Ascending aorta (tissue), 2 donors: ENCODE results near the gene CIB4. TPM values are rescaled to one million over a fixed set of nuclear protein-coding genes. Genes with fewer than 3 reads are reported as not detected.
"Not testable (repeated sequence)": the region's sequence is repeated elsewhere in the genome, so short reads cannot be mapped to it uniquely, and the experiment has no call there.

ENCODE experiments used
- DNase-seq, 2 donors: peaks; one replicate each; pipeline ENCODE4 v3.0.0-alpha.2; 2019; ENCODE audit warnings: low spot score in 2 of 2
- H3K27ac ChIP-seq, 2 donors: fragments of 200-600 bp; sonication (generic); one replicate each; pipeline ENCODE4 v1.5.1; 2016 to 2017; ENCODE audit warnings: mild to moderate bottlenecking in 1 of 2
- H3K27me3 ChIP-seq: fragments of 200-600 bp; sonication (generic); one replicate; pipeline ENCODE4 v1.5.1; 2017
- H3K36me3 ChIP-seq, 2 donors: fragments of 200-600 bp; sonication (generic); one replicate each; pipeline ENCODE4 v1.5.1; 2016
- H3K4me1 ChIP-seq, 2 donors: fragments of 200-600 bp; sonication (generic); one replicate each; pipeline ENCODE4 v1.5.1; 2016 to 2017; ENCODE audit warnings: mild to moderate bottlenecking in 1 of 2
- H3K4me3 ChIP-seq, 2 donors: fragments of 200-600 bp; sonication (generic); one replicate each; pipeline ENCODE4 v1.5.1; 2016 to 2017; ENCODE audit warnings: mild to moderate bottlenecking in 1 of 2
- H3K9me3 ChIP-seq, 2 donors: fragments of 200-600 bp; sonication (generic); one replicate each; pipeline ENCODE4 v1.5.1; 2016
- CTCF ChIP-seq, 3 experiments: fragments of 200-600 bp in 2 of 3; fragments of 450-650 bp in 1 of 3; sonication (generic) in 2 of 3; IDR thresholded peaks; one replicate each; pipeline ENCODE4 v1.5.1; 2016 to 2019; ENCODE audit warnings: antibody characterized with exemption in 3 of 3, mild to moderate bottlenecking in 1 of 3, moderate library complexity in 1 of 3
- intact Hi-C: fragments of 100-400 bp; cut with DNase I; formaldehyde crosslinking; loops from one replicate; pipeline ENCODE4 v1.15.1; 2023
- total RNA-seq: library from RNA; depleted of rRNA; stranded (reverse); fragments of >200 nt; gene quantifications from one replicate; pipeline ENCODE4 v1.1.0, GENCODE V29; 2016

Gene CIB4
- total RNA-seq, 1 donor from 2014 or later, result not detected

DNA sequence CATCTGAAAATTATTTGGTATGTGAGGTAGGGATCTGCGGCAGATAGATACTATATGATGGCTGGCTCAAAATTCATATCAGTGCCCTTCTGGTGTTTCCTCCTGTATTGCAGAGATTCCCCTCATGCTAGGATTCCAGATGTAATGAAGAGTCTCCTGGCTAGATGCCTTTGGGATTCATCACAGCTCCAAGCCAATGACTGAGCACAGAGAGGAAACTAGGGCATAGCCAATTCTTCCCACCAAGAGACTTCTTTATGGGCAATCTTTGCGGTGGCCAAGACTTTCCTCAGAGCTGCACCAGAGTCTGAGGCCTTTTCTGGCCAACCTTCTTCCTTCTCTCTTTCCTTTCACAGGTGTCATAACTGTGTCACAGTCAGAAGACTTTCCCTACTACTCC is 25.5 kb upstream of the CIB4 start:
- no peaks in the 10 kb centered on the region for H3K4me1 ChIP-seq
- DNase-seq, result no peak
- H3K9me3 ChIP-seq, result peaks cover 0 to 3% of the 10 kb centered on the region in 2 donors
- H3K27me3 ChIP-seq, result no peaks in the 10 kb centered on the region
- H3K4me3 ChIP-seq, result no peak overlapping the region
- intact Hi-C loops, result no loop called here
- no peak overlapping the region for H3K27ac ChIP-seq
- TF ChIP-seq CTCF (IDR thresholded peaks at IDR 0.05), result no peak
- H3K36me3 ChIP-seq, result no peaks in the 10 kb centered on the region

DNA sequence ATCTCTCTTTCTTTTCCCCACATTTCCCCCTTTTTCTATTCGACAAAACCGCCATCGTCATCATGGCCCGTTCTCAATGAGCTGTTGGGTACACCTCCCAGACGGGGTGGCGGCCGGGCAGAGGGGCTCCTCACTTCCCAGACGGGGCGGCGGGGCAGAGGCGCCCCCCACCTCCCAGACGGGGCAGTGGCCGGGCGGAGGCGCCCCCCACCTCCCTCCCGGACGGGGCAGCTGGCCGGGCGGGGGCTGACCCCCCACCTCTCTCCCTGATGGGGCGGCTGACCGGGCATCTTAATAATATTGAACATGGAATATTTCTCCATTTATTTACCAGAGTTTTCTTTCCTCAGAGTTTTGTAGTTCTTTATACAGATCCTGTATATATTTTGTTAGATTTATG is 24.1 kb upstream of the CIB4 start:
- DNase-seq, intact Hi-C loops, H3K9me3 ChIP-seq, H3K4me1 ChIP-seq, H3K36me3 ChIP-seq, H3K27me3 ChIP-seq, H3K4me3 ChIP-seq, H3K27ac ChIP-seq: not testable (repeated sequence)

DNA sequence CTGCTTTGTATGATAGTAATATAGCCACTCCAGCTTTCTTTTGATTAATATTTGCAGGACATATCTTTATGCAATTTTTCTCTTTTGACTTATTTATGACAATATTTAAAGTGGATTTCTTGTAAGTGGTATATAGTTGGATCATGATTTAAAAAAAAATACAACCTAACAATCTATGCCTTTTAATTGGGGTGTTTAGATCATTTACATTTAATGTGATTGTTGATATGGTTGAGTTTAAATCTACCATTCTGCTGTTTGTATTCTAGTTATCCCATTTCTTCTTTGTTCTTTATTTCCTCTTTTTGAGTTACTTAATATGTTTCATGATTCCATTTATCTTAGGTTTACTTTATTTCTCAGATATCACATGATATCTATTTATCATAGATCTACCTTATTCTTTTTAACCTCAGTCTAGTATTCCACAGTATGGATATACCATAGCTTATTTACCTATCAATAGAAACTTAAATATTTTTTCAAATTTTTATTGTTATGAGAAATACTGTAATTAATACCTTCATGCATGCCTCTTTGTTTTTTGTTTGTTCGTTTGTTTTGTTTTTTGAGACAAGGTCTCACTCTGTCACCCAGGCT is 19.3 kb upstream of the CIB4 start:
- intact Hi-C loops, result no loop called here
- Histone ChIP-seq H3K4me1 (no peaks in the 10 kb centered on the region), H3K9me3 (peaks cover 0 to 7% of the 10 kb centered on the region in 2 donors), H3K36me3 (no peaks in the 10 kb centered on the region), H3K27me3 (no peaks in the 10 kb centered on the region), H3K27ac (no peak overlapping the region), H3K4me3 (no peak overlapping the region)
- no peak for TF ChIP-seq CTCF (IDR thresholded peaks at IDR 0.05)
- no peak for DNase-seq

- intact Hi-C loops, result no loop called here
- Histone ChIP-seq H3K9me3 (peaks cover 0 to 7% of the 10 kb centered on the region in 2 donors), H3K36me3 (no peaks in the 10 kb centered on the region), H3K27ac (no peak overlapping the region), H3K27me3 (no peaks in the 10 kb centered on the region), H3K4me3 (no peak overlapping the region), H3K4me1 (no peaks in the 10 kb centered on the region)
- peak in 1 of 2 donors; percentile 5 for DNase-seq
- TF ChIP-seq CTCF (IDR thresholded peaks at IDR 0.05), result no peak
Measured at GRCh38 chr2:26658691-26659346, 17.7 kb upstream of the CIB4 start.

DNA sequence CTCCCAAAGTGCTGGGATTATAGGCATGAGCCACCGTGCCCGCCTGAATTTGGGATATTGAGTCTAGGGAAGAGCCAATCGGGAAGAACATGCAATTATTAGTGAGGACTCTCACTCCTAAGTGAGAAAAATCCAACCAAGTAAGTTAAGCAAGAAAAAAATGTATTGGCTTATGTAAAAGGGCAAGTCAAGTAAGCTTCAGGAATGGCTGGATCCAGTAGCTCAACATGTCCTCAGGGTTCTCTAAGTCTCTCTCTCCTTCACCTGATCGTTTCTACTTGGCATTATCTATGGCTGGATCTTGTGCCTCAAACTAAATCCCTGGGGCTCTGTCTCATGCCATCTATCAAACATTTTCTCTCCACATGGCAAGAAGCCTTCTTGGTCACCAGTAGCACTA is 16.1 kb upstream of the CIB4 start:
- H3K9me3 ChIP-seq, result peaks cover 0 to 7% of the 10 kb centered on the region in 2 donors
- no peak overlapping the region for H3K27ac ChIP-seq
- no peaks in the 10 kb centered on the region for H3K36me3 ChIP-seq
- H3K4me1 ChIP-seq, result no peaks in the 10 kb centered on the region
- intact Hi-C loops, result no loop called here
- no peak for TF ChIP-seq CTCF (IDR thresholded peaks at IDR 0.05)
- H3K27me3 ChIP-seq, result no peaks in the 10 kb centered on the region
- no peak overlapping the region for H3K4me3 ChIP-seq
- DNase-seq, result peak in 1 of 2 donors; percentile 9

GRCh38 chr2:26655611-26656195 is 14.5 kb upstream of the CIB4 start:
- no peak overlapping the region for H3K4me3 ChIP-seq
- intact Hi-C loops, result no loop called here
- H3K4me1 ChIP-seq, result no peaks in the 10 kb centered on the region
- H3K27me3 ChIP-seq, result no peaks in the 10 kb centered on the region
- peak in 1 of 2 donors; percentile 2 for DNase-seq
- H3K36me3 ChIP-seq, result no peaks in the 10 kb centered on the region
- H3K27ac ChIP-seq, result no peak overlapping the region
- TF ChIP-seq CTCF (IDR thresholded peaks at IDR 0.05), result no peak
- peaks cover 0 to 7% of the 10 kb centered on the region in 2 donors for H3K9me3 ChIP-seq

- H3K36me3 ChIP-seq, H3K4me1 ChIP-seq, intact Hi-C loops, H3K9me3 ChIP-seq, H3K27ac ChIP-seq, H3K27me3 ChIP-seq, DNase-seq, H3K4me3 ChIP-seq: not testable (repeated sequence)
Measured at GRCh38 chr2:26655120-26655519, 14.0 kb upstream of the CIB4 start.
